ENCODE data around the gene MRPS6. TPM values are rescaled to one million over a fixed set of nuclear protein-coding genes. Genes with fewer than 3 reads are reported as not detected.

Gene MRPS6
- total and polyA plus RNA-seq, 2 of the 13 experiments (the other 11 are each of a cell fraction or from before 2014, with no cell fraction given) = 14.2 to 26.9 TPM

DNA sequence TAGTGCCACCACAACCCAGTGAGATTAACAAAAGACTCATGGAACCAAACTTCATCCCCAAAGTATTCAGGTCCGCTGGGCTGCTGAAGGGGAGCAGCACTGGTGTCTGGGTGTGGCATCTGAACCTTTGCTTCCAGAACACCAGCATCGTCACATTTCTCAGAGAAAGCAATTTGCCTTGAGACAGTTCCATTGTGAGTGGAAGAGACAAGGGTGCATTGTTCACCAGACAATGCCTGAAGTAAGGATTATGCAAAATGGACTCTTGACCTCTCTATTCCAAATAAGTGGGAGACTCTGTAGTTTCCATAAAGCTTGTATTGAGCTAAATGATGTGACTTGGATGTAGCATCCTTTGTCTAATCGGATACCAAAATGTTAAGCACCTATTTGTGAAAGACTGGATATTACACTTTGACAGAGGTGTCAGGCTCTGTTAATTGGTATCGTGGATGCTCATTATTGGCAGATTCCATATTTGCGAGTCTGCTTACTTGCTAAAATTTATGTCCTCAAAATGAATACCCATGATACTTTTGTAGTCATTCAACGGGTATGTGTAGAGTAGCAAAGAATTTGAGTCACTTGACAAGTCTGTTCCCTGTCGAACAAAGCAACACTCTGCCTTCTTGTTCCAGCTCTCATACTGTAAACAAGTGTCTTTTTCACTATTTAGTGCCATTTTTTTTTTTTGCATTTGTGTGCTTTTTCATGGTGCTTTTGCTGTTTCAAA lies 75.6 kb downstream of the MRPS6 start (continued):
- TF ChIP-seq, protein P1, sequence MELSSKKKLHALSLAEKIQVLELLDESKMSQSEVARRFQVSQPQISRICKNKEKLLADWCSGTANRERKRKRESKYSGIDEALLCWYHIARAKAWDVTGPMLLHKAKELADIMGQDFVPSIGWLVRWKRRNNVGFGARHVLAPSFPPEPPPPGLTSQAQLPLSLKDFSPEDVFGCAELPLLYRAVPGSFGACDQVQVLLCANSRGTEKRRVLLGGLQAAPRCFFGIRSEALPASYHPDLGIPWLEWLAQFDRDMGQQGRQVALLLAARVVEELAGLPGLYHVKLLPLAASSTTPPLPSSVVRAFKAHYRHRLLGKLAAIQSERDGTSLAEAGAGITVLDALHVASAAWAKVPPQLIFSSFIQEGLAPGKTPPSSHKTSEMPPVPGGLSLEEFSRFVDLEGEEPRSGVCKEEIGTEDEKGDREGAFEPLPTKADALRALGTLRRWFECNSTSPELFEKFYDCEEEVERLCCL (CRISPR knock-in tag; IDR thresholded peaks at IDR 0.05; ENCODE audit: borderline replicate concordance) = no peak
- TF ChIP-seq GATAD2A (CRISPR knock-in tag; IDR thresholded peaks at IDR 0.05) (peak; percentile 13; the same call in 1 of the 2 replicates), HNF4A (CRISPR knock-in tag; IDR thresholded peaks at IDR 0.05) (peak; percentile 66), ZNF747 (CRISPR knock-in tag; IDR thresholded peaks at IDR 0.05; ENCODE audit: borderline replicate concordance) (no peak), PLSCR1 (CRISPR knock-in tag; IDR thresholded peaks at IDR 0.05; ENCODE audit: borderline replicate concordance) (no peak), ZSCAN21 (CRISPR knock-in tag; IDR thresholded peaks at IDR 0.05; ENCODE audit: borderline replicate concordance) (no peak), AGO2 (optimal IDR thresholded peaks at IDR 0.05; ENCODE audit: low read depth, low read length) (no peak), AFF4 (CRISPR knock-in tag; IDR thresholded peaks at IDR 0.05) (no peak), MEF2D (CRISPR knock-in tag; IDR thresholded peaks at IDR 0.05) (no peak), ZNF878 (CRISPR knock-in tag; IDR thresholded peaks at IDR 0.05) (no peak), MNT (IDR thresholded peaks at IDR 0.05) (no peak), MBD4 (IDR thresholded peaks at IDR 0.05; ENCODE audit: borderline replicate concordance, low read length) (no peak), KLF12 (CRISPR knock-in tag; IDR thresholded peaks at IDR 0.05; ENCODE audit: borderline replicate concordance) (no peak), SOX6 (IDR thresholded peaks at IDR 0.05) (no peak), SOX6 (CRISPR knock-in tag; IDR thresholded peaks at IDR 0.05) (peak; percentile 92), KAT8 (CRISPR knock-in tag; IDR thresholded peaks at IDR 0.05) (no peak), RCOR2 (CRISPR knock-in tag; IDR thresholded peaks at IDR 0.05) (no peak), HIVEP1 (CRISPR knock-in tag; IDR thresholded peaks at IDR 0.05) (no peak)
- TF ChIP-seq, protein P2, sequence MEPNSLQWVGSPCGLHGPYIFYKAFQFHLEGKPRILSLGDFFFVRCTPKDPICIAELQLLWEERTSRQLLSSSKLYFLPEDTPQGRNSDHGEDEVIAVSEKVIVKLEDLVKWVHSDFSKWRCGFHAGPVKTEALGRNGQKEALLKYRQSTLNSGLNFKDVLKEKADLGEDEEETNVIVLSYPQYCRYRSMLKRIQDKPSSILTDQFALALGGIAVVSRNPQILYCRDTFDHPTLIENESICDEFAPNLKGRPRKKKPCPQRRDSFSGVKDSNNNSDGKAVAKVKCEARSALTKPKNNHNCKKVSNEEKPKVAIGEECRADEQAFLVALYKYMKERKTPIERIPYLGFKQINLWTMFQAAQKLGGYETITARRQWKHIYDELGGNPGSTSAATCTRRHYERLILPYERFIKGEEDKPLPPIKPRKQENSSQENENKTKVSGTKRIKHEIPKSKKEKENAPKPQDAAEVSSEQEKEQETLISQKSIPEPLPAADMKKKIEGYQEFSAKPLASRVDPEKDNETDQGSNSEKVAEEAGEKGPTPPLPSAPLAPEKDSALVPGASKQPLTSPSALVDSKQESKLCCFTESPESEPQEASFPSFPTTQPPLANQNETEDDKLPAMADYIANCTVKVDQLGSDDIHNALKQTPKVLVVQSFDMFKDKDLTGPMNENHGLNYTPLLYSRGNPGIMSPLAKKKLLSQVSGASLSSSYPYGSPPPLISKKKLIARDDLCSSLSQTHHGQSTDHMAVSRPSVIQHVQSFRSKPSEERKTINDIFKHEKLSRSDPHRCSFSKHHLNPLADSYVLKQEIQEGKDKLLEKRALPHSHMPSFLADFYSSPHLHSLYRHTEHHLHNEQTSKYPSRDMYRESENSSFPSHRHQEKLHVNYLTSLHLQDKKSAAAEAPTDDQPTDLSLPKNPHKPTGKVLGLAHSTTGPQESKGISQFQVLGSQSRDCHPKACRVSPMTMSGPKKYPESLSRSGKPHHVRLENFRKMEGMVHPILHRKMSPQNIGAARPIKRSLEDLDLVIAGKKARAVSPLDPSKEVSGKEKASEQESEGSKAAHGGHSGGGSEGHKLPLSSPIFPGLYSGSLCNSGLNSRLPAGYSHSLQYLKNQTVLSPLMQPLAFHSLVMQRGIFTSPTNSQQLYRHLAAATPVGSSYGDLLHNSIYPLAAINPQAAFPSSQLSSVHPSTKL (CRISPR knock-in tag; IDR thresholded peaks at IDR 0.05) = peak; percentile 58

All from HepG2 (cell line).